WTC11 (cell line): ENCODE data around the gene LINS1.

Experiments
- FOXJ3 ChIP-seq: sonication (generic); formaldehyde crosslinking; IDR thresholded peaks from 2 replicates; pipeline ENCODE4 v1.9.0; 2021; ENCODE audit warnings: missing genetic modification reagents, mild to moderate bottlenecking, borderline replicate concordance
- KAT7 ChIP-seq: sonication (generic); formaldehyde crosslinking; IDR thresholded peaks from 2 replicates; pipeline ENCODE4 v1.8.1; 2023; ENCODE audit warnings: missing genetic modification reagents, mild to moderate bottlenecking, borderline replicate concordance
- MYBL2 ChIP-seq: sonication (generic); formaldehyde crosslinking; IDR thresholded peaks from 2 replicates; pipeline ENCODE4 v1.8.1; 2023; ENCODE audit warnings: mild to moderate bottlenecking, moderate library complexity, missing genetic modification reagents
- NR2C2 ChIP-seq: sonication (generic); formaldehyde crosslinking; IDR thresholded peaks from 2 replicates; pipeline ENCODE4 v1.8.0; 2022; ENCODE audit warnings: mild to moderate bottlenecking, missing genetic modification reagents
- SP1 ChIP-seq: sonication (generic); formaldehyde crosslinking; conservative IDR thresholded peaks from 2 replicates; pipeline ENCODE4 v1.8.1; 2022; ENCODE audit warnings: missing genetic modification reagents
- STAT6 ChIP-seq: sonication (generic); formaldehyde crosslinking; conservative IDR thresholded peaks from 2 replicates; pipeline ENCODE4 v1.8.1; 2023; ENCODE audit warnings: mild to moderate bottlenecking, low read depth, missing genetic modification reagents, moderate library complexity
- TEAD1 ChIP-seq: sonication (generic); formaldehyde crosslinking; IDR thresholded peaks from 2 replicates; pipeline ENCODE4 v1.8.0; 2022; ENCODE audit warnings: mild to moderate bottlenecking, missing genetic modification reagents
- USF2 ChIP-seq: sonication (generic); formaldehyde crosslinking; IDR thresholded peaks from 2 replicates; pipeline ENCODE4 v1.8.1; 2023; ENCODE audit warnings: mild to moderate bottlenecking, missing genetic modification reagents, moderate library complexity
- TF ChIP-seq, protein P1 (sequence below): fragments of 200-600 bp; IDR thresholded peaks from 2 replicates; pipeline ENCODE4 v1.8.0; 2022; ENCODE audit warnings: antibody characterized with exemption
- TF ChIP-seq, protein P2 (sequence below): sonication (generic); formaldehyde crosslinking; IDR thresholded peaks from 2 replicates; pipeline ENCODE4 v1.8.1; 2022; ENCODE audit warnings: low read depth, mild to moderate bottlenecking, moderate library complexity, missing genetic modification reagents, borderline replicate concordance
- TF ChIP-seq, protein P3 (sequence below): sonication (generic); formaldehyde crosslinking; conservative IDR thresholded peaks from 2 replicates; pipeline ENCODE4 v1.8.1; 2022; ENCODE audit warnings: mild to moderate bottlenecking, missing genetic modification reagents
- TF ChIP-seq, protein P4 (sequence below): sonication (generic); formaldehyde crosslinking; IDR thresholded peaks from 2 replicates; pipeline ENCODE4 v1.8.0; 2023; ENCODE audit warnings: missing genetic modification reagents, mild to moderate bottlenecking, borderline replicate concordance

DNA sequence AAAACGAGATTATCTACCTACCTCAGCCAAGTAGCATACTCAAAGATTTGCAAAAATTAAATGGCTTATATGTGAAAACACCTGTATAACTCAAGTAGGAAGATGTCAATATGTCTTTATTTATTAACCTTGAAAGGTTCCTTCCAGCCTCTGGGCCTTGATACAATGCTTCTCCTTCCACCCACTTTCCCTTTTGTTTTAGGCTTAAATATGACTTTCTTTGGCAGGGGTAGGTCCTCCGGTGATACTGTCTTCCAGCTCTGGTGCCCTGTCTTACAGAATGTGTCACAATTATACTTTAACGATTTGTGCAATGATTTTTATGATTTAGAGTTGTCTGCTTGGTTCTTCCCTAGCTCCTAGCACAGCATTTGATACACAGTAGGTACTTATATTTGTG lies 4.1 kb downstream of the LINS1 start:
- TF ChIP-seq STAT6 (no peak), NR2C2 (no peak), KAT7 (CRISPR knock-in tag) (no peak), TEAD1 (CRISPR knock-in tag) (no peak), SP1 (CRISPR knock-in tag) (no peak), FOXJ3 (CRISPR knock-in tag) (no peak), MYBL2 (CRISPR knock-in tag) (no peak), USF2 (CRISPR knock-in tag) (no peak)
- TF ChIP-seq, protein P1, sequence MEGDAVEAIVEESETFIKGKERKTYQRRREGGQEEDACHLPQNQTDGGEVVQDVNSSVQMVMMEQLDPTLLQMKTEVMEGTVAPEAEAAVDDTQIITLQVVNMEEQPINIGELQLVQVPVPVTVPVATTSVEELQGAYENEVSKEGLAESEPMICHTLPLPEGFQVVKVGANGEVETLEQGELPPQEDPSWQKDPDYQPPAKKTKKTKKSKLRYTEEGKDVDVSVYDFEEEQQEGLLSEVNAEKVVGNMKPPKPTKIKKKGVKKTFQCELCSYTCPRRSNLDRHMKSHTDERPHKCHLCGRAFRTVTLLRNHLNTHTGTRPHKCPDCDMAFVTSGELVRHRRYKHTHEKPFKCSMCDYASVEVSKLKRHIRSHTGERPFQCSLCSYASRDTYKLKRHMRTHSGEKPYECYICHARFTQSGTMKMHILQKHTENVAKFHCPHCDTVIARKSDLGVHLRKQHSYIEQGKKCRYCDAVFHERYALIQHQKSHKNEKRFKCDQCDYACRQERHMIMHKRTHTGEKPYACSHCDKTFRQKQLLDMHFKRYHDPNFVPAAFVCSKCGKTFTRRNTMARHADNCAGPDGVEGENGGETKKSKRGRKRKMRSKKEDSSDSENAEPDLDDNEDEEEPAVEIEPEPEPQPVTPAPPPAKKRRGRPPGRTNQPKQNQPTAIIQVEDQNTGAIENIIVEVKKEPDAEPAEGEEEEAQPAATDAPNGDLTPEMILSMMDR: no peak
- TF ChIP-seq, protein P2, sequence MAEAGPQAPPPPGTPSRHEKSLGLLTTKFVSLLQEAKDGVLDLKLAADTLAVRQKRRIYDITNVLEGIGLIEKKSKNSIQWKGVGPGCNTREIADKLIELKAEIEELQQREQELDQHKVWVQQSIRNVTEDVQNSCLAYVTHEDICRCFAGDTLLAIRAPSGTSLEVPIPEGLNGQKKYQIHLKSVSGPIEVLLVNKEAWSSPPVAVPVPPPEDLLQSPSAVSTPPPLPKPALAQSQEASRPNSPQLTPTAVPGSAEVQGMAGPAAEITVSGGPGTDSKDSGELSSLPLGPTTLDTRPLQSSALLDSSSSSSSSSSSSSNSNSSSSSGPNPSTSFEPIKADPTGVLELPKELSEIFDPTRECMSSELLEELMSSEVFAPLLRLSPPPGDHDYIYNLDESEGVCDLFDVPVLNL (CRISPR knock-in tag): no peak
- TF ChIP-seq, protein P3, sequence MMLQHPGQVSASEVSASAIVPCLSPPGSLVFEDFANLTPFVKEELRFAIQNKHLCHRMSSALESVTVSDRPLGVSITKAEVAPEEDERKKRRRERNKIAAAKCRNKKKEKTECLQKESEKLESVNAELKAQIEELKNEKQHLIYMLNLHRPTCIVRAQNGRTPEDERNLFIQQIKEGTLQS (CRISPR knock-in tag): no peak
- TF ChIP-seq, protein P4, sequence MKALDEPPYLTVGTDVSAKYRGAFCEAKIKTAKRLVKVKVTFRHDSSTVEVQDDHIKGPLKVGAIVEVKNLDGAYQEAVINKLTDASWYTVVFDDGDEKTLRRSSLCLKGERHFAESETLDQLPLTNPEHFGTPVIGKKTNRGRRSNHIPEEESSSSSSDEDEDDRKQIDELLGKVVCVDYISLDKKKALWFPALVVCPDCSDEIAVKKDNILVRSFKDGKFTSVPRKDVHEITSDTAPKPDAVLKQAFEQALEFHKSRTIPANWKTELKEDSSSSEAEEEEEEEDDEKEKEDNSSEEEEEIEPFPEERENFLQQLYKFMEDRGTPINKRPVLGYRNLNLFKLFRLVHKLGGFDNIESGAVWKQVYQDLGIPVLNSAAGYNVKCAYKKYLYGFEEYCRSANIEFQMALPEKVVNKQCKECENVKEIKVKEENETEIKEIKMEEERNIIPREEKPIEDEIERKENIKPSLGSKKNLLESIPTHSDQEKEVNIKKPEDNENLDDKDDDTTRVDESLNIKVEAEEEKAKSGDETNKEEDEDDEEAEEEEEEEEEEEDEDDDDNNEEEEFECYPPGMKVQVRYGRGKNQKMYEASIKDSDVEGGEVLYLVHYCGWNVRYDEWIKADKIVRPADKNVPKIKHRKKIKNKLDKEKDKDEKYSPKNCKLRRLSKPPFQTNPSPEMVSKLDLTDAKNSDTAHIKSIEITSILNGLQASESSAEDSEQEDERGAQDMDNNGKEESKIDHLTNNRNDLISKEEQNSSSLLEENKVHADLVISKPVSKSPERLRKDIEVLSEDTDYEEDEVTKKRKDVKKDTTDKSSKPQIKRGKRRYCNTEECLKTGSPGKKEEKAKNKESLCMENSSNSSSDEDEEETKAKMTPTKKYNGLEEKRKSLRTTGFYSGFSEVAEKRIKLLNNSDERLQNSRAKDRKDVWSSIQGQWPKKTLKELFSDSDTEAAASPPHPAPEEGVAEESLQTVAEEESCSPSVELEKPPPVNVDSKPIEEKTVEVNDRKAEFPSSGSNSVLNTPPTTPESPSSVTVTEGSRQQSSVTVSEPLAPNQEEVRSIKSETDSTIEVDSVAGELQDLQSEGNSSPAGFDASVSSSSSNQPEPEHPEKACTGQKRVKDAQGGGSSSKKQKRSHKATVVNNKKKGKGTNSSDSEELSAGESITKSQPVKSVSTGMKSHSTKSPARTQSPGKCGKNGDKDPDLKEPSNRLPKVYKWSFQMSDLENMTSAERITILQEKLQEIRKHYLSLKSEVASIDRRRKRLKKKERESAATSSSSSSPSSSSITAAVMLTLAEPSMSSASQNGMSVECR (CRISPR knock-in tag): no peak
